Neural cell (in vitro differentiated cells): ENCODE measurements around the gene SLC2A8. TPM values are rescaled to one million over a fixed set of nuclear protein-coding genes. Genes with fewer than 3 reads are reported as not detected.
A peak's percentile ranks its signal among the peaks of the same experiment; 100 is the strongest.

Source experiments
- H2AFZ ChIP-seq: fragments of 200-600, 300-800 bp; sonication (generic), shearing (Covaris generic); 2 replicates; pipeline ENCODE4 v1.6.0; 2014; ENCODE audit warnings: low read depth, mild to moderate bottlenecking, antibody characterized with exemption, low read length, moderate library complexity
- H3F3A ChIP-seq: fragments of 200-600 bp; shearing (Covaris generic); 2 replicates; pipeline ENCODE4 v1.6.1; 2016; ENCODE audit warnings: mild to moderate bottlenecking, moderate library complexity, mixed read lengths, antibody characterized with exemption, low read length; ENCODE audit not compliant: insufficient read depth, poor library complexity, severe bottlenecking
- H3K27ac ChIP-seq: fragments of 200-600, 300-800 bp; sonication (generic), shearing (Covaris generic); 2 replicates; pipeline ENCODE4 v1.5.1; 2014; ENCODE audit warnings: mild to moderate bottlenecking, low read length, moderate library complexity
- H3K27me3 ChIP-seq: fragments of 300-800, 200-600 bp; sonication (generic), shearing (Covaris generic); 2 replicates; pipeline ENCODE4 v1.6.0; 2014; ENCODE audit warnings: mild to moderate bottlenecking, low read depth, low read length, moderate library complexity; ENCODE audit not compliant: insufficient read depth
- H3K36me3 ChIP-seq: fragments of 300-800, 200-600 bp; sonication (generic), shearing (Covaris generic); 2 replicates; pipeline ENCODE4 v1.5.1; 2014; ENCODE audit warnings: mild to moderate bottlenecking, antibody characterized with exemption, low read length, moderate library complexity; ENCODE audit not compliant: insufficient read depth
- H3K4me2 ChIP-seq: fragments of 300-800, 200-600 bp; sonication (generic), shearing (Covaris generic); 2 replicates; pipeline ENCODE4 v1.6.0; 2014; ENCODE audit warnings: mild to moderate bottlenecking, low read length
- H3K4me3 ChIP-seq: fragments of 300-800, 200-600 bp; sonication (generic), shearing (Covaris generic); 2 replicates; pipeline ENCODE4 v1.5.1; 2014; ENCODE audit warnings: mild to moderate bottlenecking, low read length, moderate library complexity
- H3K79me2 ChIP-seq: fragments of 200-600 bp; shearing (Covaris generic); replicated peaks from 2 replicates; pipeline ENCODE4 v1.6.0; 2014; ENCODE audit warnings: mild to moderate bottlenecking, low read length, moderate library complexity; ENCODE audit not compliant: insufficient read depth
- H3K9ac ChIP-seq: fragments of 300-800, 200-600 bp; sonication (generic), shearing (Covaris generic); 2 replicates; pipeline ENCODE4 v1.6.1; 2016; ENCODE audit warnings: mild to moderate bottlenecking, low read length, mixed read lengths
- H3K9me2 ChIP-seq: fragments of 200-600 bp; shearing (Covaris generic); 2 replicates; pipeline ENCODE4 v1.6.1; 2016; ENCODE audit warnings: mild to moderate bottlenecking, low read length, mixed read lengths; ENCODE audit not compliant: insufficient read depth
- H3K9me3 ChIP-seq: fragments of 200-600, 300-800 bp; sonication (generic), shearing (Covaris generic); 2 replicates; pipeline ENCODE4 v1.6.1; 2016; ENCODE audit warnings: mild to moderate bottlenecking, mixed run types, low read length, moderate library complexity, mixed read lengths
- H4K20me1 ChIP-seq: fragments of 200-600 bp; shearing (Covaris generic); 2 replicates; pipeline ENCODE4 v1.6.1; 2016; ENCODE audit warnings: mild to moderate bottlenecking, mixed run types; ENCODE audit not compliant: insufficient read depth
- EP300 ChIP-seq: fragments of 450-650 bp; conservative IDR thresholded peaks from 2 replicates; pipeline ENCODE4 v1.6.1; 2014; ENCODE audit warnings: antibody characterized with exemption, mild to moderate bottlenecking, moderate library complexity; ENCODE audit not compliant: poor library complexity, severe bottlenecking
- EZH2 ChIP-seq: fragments of 200-600, 300-800 bp; shearing (Covaris generic), sonication (generic); IDR thresholded peaks from 2 replicates; pipeline ENCODE4 v1.6.1; 2014; ENCODE audit warnings: antibody characterized with exemption, low read length, borderline replicate concordance, mild to moderate bottlenecking; ENCODE audit not compliant: insufficient read depth, poor library complexity, severe bottlenecking
- MXI1 ChIP-seq: fragments of 450-650 bp; conservative IDR thresholded peaks from 2 replicates; pipeline ENCODE4 v1.6.1; 2014; ENCODE audit warnings: antibody characterized with exemption, mild to moderate bottlenecking; ENCODE audit not compliant: poor library complexity, severe bottlenecking
- POLR2AphosphoS5 ChIP-seq: IDR thresholded peaks from 2 replicates; pipeline ENCODE4 v1.6.1; 2012
- RAD21 ChIP-seq: fragments of 450-650 bp; conservative IDR thresholded peaks from 2 replicates; pipeline ENCODE4 v1.6.1; 2014; ENCODE audit warnings: antibody characterized with exemption, mild to moderate bottlenecking, moderate library complexity
- SMC3 ChIP-seq: fragments of 450-650 bp; conservative IDR thresholded peaks from 2 replicates; pipeline ENCODE4 v1.6.1; 2014; ENCODE audit warnings: antibody characterized with exemption, mild to moderate bottlenecking, moderate library complexity; ENCODE audit not compliant: poor library complexity
- TAF1 ChIP-seq: IDR thresholded peaks from 2 replicates; pipeline ENCODE4 v1.6.1; 2012; ENCODE audit warnings: low read depth
- polyA plus RNA-seq: library from polyadenylated mRNA; depleted of rRNA; stranded (reverse); fragments of >200 nt; gene quantifications from 2 replicates; pipeline ENCODE4 v1.2.3, GENCODE V29; 2014
- TF ChIP-seq, protein P1 (sequence below): fragments of 450-650 bp; IDR thresholded peaks from 2 replicates; pipeline ENCODE4 v1.5.1; 2014; ENCODE audit warnings: antibody characterized with exemption, mild to moderate bottlenecking, moderate library complexity; ENCODE audit not compliant: poor library complexity, severe bottlenecking
- TF ChIP-seq, protein P2 (sequence below): IDR thresholded peaks from 2 replicates; pipeline ENCODE4 v1.6.1; 2012; ENCODE audit warnings: borderline replicate concordance

Gene SLC2A8
- polyA plus RNA-seq, 1 donor from 2014 or later = 10.2 TPM

DNA sequence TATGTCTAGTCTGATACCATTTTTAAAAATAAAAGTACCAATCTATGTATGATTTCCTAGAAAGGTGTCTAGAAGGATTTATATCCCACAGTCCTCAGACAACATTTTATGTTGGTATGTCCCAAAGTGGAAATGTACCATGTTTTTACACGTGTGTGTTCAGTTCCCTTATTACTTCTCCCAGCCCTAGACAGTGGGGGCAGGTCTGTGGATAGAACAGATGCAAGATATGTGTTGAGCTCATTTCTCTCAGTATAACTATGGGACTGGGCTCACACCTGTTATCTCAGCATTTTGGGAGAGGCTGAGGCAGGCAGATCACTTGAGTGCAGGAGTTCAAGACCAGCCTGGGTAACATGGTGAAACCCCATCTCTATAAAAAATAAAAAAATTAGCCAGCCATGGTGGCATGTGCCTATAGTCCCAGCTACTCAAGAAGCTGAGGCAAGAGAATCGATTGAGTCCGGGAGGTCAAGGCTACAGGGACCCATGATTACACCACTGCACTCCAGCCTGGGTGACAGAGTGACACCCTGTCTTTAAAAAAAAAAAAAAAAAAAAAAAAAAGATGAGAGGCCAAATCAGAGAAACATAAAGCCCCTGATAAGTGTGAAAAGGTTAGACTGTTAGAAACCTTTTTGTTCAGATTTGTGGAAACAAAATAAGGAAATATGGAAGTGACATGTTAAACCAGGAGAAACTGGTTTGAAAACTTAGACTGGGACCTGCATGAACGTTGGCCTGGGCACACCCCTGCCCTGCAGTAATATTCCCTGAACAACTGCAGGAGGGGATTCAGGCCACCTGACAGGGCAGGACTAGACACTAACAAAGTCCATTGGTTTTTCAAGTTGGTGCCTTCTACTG is 7.4 kb upstream of the SLC2A8 start:
- Histone ChIP-seq H3K36me3 (no peaks in the 10 kb centered on the region), H3K9me2 (no peaks in the 10 kb centered on the region), H3K9ac (no peak overlapping the region), H2AFZ (no peak overlapping the region), H3K27ac (peak overlapping the region; percentile 71), H3K27me3 (no peaks in the 10 kb centered on the region), H4K20me1 (no peaks in the 10 kb centered on the region), H3K4me2 (peak overlapping the region; percentile 33), H3F3A (peaks cover 3% of the 10 kb centered on the region), H3K79me2 (no peaks in the 10 kb centered on the region), H3K4me3 (peak overlapping the region; percentile 30), H3K9me3 (no peaks in the 10 kb centered on the region)
- no peak for TF ChIP-seq MXI1
- TF ChIP-seq EZH2 = no peak
- TF ChIP-seq EP300 = no peak
- TF ChIP-seq SMC3 = no peak
- no peak for TF ChIP-seq TAF1
- TF ChIP-seq POLR2AphosphoS5 = no peak
- TF ChIP-seq, protein P1, sequence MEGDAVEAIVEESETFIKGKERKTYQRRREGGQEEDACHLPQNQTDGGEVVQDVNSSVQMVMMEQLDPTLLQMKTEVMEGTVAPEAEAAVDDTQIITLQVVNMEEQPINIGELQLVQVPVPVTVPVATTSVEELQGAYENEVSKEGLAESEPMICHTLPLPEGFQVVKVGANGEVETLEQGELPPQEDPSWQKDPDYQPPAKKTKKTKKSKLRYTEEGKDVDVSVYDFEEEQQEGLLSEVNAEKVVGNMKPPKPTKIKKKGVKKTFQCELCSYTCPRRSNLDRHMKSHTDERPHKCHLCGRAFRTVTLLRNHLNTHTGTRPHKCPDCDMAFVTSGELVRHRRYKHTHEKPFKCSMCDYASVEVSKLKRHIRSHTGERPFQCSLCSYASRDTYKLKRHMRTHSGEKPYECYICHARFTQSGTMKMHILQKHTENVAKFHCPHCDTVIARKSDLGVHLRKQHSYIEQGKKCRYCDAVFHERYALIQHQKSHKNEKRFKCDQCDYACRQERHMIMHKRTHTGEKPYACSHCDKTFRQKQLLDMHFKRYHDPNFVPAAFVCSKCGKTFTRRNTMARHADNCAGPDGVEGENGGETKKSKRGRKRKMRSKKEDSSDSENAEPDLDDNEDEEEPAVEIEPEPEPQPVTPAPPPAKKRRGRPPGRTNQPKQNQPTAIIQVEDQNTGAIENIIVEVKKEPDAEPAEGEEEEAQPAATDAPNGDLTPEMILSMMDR = no peak
- TF ChIP-seq RAD21 = no peak
- TF ChIP-seq, protein P2, sequence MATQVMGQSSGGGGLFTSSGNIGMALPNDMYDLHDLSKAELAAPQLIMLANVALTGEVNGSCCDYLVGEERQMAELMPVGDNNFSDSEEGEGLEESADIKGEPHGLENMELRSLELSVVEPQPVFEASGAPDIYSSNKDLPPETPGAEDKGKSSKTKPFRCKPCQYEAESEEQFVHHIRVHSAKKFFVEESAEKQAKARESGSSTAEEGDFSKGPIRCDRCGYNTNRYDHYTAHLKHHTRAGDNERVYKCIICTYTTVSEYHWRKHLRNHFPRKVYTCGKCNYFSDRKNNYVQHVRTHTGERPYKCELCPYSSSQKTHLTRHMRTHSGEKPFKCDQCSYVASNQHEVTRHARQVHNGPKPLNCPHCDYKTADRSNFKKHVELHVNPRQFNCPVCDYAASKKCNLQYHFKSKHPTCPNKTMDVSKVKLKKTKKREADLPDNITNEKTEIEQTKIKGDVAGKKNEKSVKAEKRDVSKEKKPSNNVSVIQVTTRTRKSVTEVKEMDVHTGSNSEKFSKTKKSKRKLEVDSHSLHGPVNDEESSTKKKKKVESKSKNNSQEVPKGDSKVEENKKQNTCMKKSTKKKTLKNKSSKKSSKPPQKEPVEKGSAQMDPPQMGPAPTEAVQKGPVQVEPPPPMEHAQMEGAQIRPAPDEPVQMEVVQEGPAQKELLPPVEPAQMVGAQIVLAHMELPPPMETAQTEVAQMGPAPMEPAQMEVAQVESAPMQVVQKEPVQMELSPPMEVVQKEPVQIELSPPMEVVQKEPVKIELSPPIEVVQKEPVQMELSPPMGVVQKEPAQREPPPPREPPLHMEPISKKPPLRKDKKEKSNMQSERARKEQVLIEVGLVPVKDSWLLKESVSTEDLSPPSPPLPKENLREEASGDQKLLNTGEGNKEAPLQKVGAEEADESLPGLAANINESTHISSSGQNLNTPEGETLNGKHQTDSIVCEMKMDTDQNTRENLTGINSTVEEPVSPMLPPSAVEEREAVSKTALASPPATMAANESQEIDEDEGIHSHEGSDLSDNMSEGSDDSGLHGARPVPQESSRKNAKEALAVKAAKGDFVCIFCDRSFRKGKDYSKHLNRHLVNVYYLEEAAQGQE = no peak

DNA sequence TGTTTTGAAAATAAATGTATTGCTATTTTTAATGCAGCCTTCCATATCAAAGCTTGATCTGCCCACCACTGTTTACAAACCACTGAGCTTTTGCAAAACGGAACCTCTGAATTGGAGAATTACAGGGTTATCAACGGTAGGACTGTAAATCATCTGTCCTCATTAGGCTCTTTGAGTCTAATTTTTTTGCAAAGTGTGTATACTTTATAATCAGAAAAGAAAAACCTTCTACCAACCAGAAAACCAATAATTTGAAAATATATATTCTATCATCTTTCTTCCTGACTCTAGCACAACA is 6.8 kb upstream of the SLC2A8 start:
- Histone ChIP-seq H3K9me3 (no peaks in the 10 kb centered on the region), H3F3A (peaks cover 3% of the 10 kb centered on the region), H3K4me2 (no peak overlapping the region), H3K4me3 (no peak overlapping the region), H3K27me3 (no peaks in the 10 kb centered on the region), H3K79me2 (no peaks in the 10 kb centered on the region), H3K9ac (no peak overlapping the region), H3K9me2 (no peaks in the 10 kb centered on the region), H2AFZ (no peak overlapping the region), H3K27ac (no peak overlapping the region), H3K36me3 (no peaks in the 10 kb centered on the region), H4K20me1 (no peaks in the 10 kb centered on the region)
- TF ChIP-seq EP300 = no peak
- TF ChIP-seq TAF1 = no peak
- TF ChIP-seq SMC3 = no peak
- TF ChIP-seq, protein P2 = no peak
- no peak for TF ChIP-seq RAD21
- TF ChIP-seq, protein P1 = no peak
- no peak for TF ChIP-seq EZH2
- no peak for TF ChIP-seq MXI1
- TF ChIP-seq POLR2AphosphoS5 = no peak
